ENCODE measurements around the gene CTNND1.

DNA sequence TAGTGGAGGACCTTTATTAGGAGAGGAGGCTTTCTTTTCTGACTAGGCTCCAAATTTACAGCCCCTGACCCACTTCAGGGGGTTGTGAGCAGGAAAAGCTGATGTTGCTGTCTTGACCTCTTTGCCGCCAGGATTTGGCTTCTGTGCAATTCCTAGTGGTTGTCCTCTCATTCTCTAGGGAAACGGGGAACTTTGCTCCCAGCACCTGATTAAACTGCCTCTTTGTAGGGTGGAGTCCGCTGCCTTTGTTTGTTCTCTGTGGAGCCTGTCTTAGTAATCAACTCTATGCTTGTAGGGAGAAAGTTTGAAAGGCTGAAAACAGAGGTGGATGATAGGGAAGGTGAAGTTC lies 16.3 kb downstream of the CTNND1 start:
- TF ChIP-seq TAF1 (IDR thresholded peaks at IDR 0.05; ENCODE audit: borderline replicate concordance, insufficient read depth, low read length), result no peak
- no peak for TF ChIP-seq POLR2AphosphoS5 (IDR thresholded peaks at IDR 0.05; ENCODE audit: low read depth, low read length)
- TF ChIP-seq, protein P1, sequence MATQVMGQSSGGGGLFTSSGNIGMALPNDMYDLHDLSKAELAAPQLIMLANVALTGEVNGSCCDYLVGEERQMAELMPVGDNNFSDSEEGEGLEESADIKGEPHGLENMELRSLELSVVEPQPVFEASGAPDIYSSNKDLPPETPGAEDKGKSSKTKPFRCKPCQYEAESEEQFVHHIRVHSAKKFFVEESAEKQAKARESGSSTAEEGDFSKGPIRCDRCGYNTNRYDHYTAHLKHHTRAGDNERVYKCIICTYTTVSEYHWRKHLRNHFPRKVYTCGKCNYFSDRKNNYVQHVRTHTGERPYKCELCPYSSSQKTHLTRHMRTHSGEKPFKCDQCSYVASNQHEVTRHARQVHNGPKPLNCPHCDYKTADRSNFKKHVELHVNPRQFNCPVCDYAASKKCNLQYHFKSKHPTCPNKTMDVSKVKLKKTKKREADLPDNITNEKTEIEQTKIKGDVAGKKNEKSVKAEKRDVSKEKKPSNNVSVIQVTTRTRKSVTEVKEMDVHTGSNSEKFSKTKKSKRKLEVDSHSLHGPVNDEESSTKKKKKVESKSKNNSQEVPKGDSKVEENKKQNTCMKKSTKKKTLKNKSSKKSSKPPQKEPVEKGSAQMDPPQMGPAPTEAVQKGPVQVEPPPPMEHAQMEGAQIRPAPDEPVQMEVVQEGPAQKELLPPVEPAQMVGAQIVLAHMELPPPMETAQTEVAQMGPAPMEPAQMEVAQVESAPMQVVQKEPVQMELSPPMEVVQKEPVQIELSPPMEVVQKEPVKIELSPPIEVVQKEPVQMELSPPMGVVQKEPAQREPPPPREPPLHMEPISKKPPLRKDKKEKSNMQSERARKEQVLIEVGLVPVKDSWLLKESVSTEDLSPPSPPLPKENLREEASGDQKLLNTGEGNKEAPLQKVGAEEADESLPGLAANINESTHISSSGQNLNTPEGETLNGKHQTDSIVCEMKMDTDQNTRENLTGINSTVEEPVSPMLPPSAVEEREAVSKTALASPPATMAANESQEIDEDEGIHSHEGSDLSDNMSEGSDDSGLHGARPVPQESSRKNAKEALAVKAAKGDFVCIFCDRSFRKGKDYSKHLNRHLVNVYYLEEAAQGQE (IDR thresholded peaks at IDR 0.05; ENCODE audit: insufficient read depth in 1 of 2, low read depth in 2 of 2, low read length in 2 of 2), result no peak

Measured in PFSK-1 (cell line).